GM23338 (cell line): ENCODE measurements around the gene SORBS1.

Experiments
- CREB1 ChIP-seq: fragments of 250-450 bp; sonication (Bioruptor Pico); IDR thresholded peaks from 2 replicates; pipeline ENCODE4 v1.5.0; 2020; ENCODE audit warnings: low read depth, mild to moderate bottlenecking, moderate library complexity
- EZH2 ChIP-seq: fragments of 200-600 bp; sonication (generic); IDR thresholded peaks from one replicate; pipeline ENCODE4 v1.8.0; 2017; ENCODE audit warnings: antibody characterized with exemption, mild to moderate bottlenecking, low read depth; ENCODE audit not compliant: unreplicated experiment
- EZH2phosphoT487 ChIP-seq: fragments of 200-600 bp; sonication (generic); IDR thresholded peaks from one replicate; pipeline ENCODE4 v1.8.1; 2018; ENCODE audit warnings: antibody characterized with exemption; ENCODE audit not compliant: unreplicated experiment
- JUNB ChIP-seq: IDR thresholded peaks from one replicate; pipeline ENCODE4 v1.6.1; 2016; ENCODE audit warnings: antibody characterized with exemption; ENCODE audit not compliant: unreplicated experiment
- STAT1 ChIP-seq: IDR thresholded peaks from one replicate; pipeline ENCODE4 v1.6.1; 2016; ENCODE audit warnings: antibody characterized with exemption; ENCODE audit not compliant: unreplicated experiment
- ZNF114 ChIP-seq: fragments of 250-450 bp; sonication (Bioruptor Pico); IDR thresholded peaks from 2 replicates; pipeline ENCODE4 v1.5.0; 2020; ENCODE audit warnings: mild to moderate bottlenecking, moderate library complexity
- TF ChIP-seq, protein P1 (sequence below), 2 experiments: fragments of 200-600 bp in 1 of 2; sonication (generic) in 1 of 2; conservative IDR thresholded peaks; 2 replicates each; pipeline versions ENCODE4 v1.5.1 to v1.6.1; 2016 to 2017; ENCODE audit warnings: antibody characterized with exemption in 2 of 2, low read depth in 2 of 2, mild to moderate bottlenecking in 2 of 2, moderate library complexity in 1 of 2
- TF ChIP-seq, protein P2 (sequence below): IDR thresholded peaks from one replicate; pipeline ENCODE4 v1.6.1; 2018; ENCODE audit warnings: antibody characterized with exemption; ENCODE audit not compliant: unreplicated experiment

- TF ChIP-seq CREB1 (no peak), ZNF114 (CRISPR knock-in tag) (no peak), EZH2 (no peak), EZH2phosphoT487 (no peak), JUNB (no peak), STAT1 (no peak)
- TF ChIP-seq, protein P1, sequence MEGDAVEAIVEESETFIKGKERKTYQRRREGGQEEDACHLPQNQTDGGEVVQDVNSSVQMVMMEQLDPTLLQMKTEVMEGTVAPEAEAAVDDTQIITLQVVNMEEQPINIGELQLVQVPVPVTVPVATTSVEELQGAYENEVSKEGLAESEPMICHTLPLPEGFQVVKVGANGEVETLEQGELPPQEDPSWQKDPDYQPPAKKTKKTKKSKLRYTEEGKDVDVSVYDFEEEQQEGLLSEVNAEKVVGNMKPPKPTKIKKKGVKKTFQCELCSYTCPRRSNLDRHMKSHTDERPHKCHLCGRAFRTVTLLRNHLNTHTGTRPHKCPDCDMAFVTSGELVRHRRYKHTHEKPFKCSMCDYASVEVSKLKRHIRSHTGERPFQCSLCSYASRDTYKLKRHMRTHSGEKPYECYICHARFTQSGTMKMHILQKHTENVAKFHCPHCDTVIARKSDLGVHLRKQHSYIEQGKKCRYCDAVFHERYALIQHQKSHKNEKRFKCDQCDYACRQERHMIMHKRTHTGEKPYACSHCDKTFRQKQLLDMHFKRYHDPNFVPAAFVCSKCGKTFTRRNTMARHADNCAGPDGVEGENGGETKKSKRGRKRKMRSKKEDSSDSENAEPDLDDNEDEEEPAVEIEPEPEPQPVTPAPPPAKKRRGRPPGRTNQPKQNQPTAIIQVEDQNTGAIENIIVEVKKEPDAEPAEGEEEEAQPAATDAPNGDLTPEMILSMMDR (conservative IDR thresholded peaks at IDR 0.05; ENCODE audit: low read depth in 2 of 2), result no peak
- TF ChIP-seq, protein P2, sequence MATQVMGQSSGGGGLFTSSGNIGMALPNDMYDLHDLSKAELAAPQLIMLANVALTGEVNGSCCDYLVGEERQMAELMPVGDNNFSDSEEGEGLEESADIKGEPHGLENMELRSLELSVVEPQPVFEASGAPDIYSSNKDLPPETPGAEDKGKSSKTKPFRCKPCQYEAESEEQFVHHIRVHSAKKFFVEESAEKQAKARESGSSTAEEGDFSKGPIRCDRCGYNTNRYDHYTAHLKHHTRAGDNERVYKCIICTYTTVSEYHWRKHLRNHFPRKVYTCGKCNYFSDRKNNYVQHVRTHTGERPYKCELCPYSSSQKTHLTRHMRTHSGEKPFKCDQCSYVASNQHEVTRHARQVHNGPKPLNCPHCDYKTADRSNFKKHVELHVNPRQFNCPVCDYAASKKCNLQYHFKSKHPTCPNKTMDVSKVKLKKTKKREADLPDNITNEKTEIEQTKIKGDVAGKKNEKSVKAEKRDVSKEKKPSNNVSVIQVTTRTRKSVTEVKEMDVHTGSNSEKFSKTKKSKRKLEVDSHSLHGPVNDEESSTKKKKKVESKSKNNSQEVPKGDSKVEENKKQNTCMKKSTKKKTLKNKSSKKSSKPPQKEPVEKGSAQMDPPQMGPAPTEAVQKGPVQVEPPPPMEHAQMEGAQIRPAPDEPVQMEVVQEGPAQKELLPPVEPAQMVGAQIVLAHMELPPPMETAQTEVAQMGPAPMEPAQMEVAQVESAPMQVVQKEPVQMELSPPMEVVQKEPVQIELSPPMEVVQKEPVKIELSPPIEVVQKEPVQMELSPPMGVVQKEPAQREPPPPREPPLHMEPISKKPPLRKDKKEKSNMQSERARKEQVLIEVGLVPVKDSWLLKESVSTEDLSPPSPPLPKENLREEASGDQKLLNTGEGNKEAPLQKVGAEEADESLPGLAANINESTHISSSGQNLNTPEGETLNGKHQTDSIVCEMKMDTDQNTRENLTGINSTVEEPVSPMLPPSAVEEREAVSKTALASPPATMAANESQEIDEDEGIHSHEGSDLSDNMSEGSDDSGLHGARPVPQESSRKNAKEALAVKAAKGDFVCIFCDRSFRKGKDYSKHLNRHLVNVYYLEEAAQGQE, result no peak
Measured at GRCh38 chr10:95279042-95279820, 281.9 kb downstream of the SORBS1 start.
